HEK293 (cell line): ENCODE results near the gene CAMTA2.

Experiments
- FEZF1 ChIP-seq: fragments of 450-650 bp; formaldehyde crosslinking; IDR thresholded peaks from 2 replicates; pipeline ENCODE4 v1.5.1; 2016; ENCODE audit warnings: missing biosample characterization, missing genetic modification characterization
- GLI4 ChIP-seq: fragments of 450-650 bp; formaldehyde crosslinking; IDR thresholded peaks from 2 replicates; pipeline ENCODE4 v1.5.1; 2016; ENCODE audit warnings: missing biosample characterization, missing genetic modification characterization
- KLF9 ChIP-seq: fragments of 450-650 bp; formaldehyde crosslinking; IDR thresholded peaks from 2 replicates; pipeline ENCODE4 v1.5.1; 2016; ENCODE audit warnings: missing biosample characterization, missing genetic modification characterization, low read depth
- MYNN ChIP-seq: fragments of 450-650 bp; formaldehyde crosslinking; IDR thresholded peaks from 2 replicates; pipeline ENCODE4 v1.5.1; 2016; ENCODE audit warnings: missing biosample characterization, missing genetic modification characterization, borderline replicate concordance
- SCRT2 ChIP-seq: fragments of 450-650 bp; formaldehyde crosslinking; IDR thresholded peaks from 2 replicates; pipeline ENCODE4 v1.5.1; 2016; ENCODE audit warnings: missing biosample characterization, missing genetic modification characterization
- WT1 ChIP-seq: fragments of 450-650 bp; formaldehyde crosslinking; IDR thresholded peaks from 2 replicates; pipeline ENCODE4 v1.5.1; 2016; ENCODE audit warnings: missing biosample characterization, missing genetic modification characterization
- ZFHX2 ChIP-seq: fragments of 450-650 bp; formaldehyde crosslinking; conservative IDR thresholded peaks from 2 replicates; pipeline ENCODE4 v1.5.1; 2016; ENCODE audit warnings: missing biosample characterization, missing genetic modification characterization
- ZNF114 ChIP-seq: fragments of 450-650 bp; formaldehyde crosslinking; IDR thresholded peaks from 2 replicates; pipeline ENCODE4 v1.5.0; 2017; ENCODE audit warnings: missing biosample characterization, missing genetic modification characterization
- ZNF132 ChIP-seq: fragments of 450-650 bp; formaldehyde crosslinking; IDR thresholded peaks from 2 replicates; pipeline ENCODE4 v1.5.1; 2017; ENCODE audit warnings: missing biosample characterization, missing genetic modification characterization, borderline replicate concordance
- ZNF146 ChIP-seq: fragments of 450-650 bp; formaldehyde crosslinking; IDR thresholded peaks from 2 replicates; pipeline ENCODE4 v1.5.1; 2016; ENCODE audit warnings: missing biosample characterization, missing genetic modification characterization
- ZNF221 ChIP-seq: fragments of 450-650 bp; formaldehyde crosslinking; IDR thresholded peaks from 2 replicates; pipeline ENCODE4 v1.5.1; 2017; ENCODE audit warnings: missing biosample characterization, missing genetic modification characterization, borderline replicate concordance
- ZNF311 ChIP-seq: fragments of 450-650 bp; formaldehyde crosslinking; IDR thresholded peaks from 2 replicates; pipeline ENCODE4 v1.5.1; 2017; ENCODE audit warnings: missing biosample characterization, missing genetic modification characterization, borderline replicate concordance
- ZNF324 ChIP-seq: fragments of 450-650 bp; formaldehyde crosslinking; IDR thresholded peaks from 2 replicates; pipeline ENCODE4 v1.5.1; 2016; ENCODE audit warnings: missing biosample characterization, missing genetic modification characterization
- ZNF48 ChIP-seq: fragments of 450-650 bp; formaldehyde crosslinking; IDR thresholded peaks from 2 replicates; pipeline ENCODE4 v1.5.1; 2016; ENCODE audit warnings: missing biosample characterization, missing genetic modification characterization
- ZNF510 ChIP-seq: fragments of 450-650 bp; formaldehyde crosslinking; IDR thresholded peaks from 2 replicates; pipeline ENCODE4 v1.5.1; 2018; ENCODE audit warnings: mild to moderate bottlenecking, missing genetic modification characterization, missing biosample characterization; ENCODE audit not compliant: insufficient replicate concordance
- ZNF600 ChIP-seq: fragments of 450-650 bp; formaldehyde crosslinking; IDR thresholded peaks from 2 replicates; pipeline ENCODE4 v1.5.1; 2016; ENCODE audit warnings: missing biosample characterization, missing genetic modification characterization
- ZNF621 ChIP-seq: fragments of 450-650 bp; formaldehyde crosslinking; IDR thresholded peaks from 2 replicates; pipeline ENCODE4 v1.5.1; 2017; ENCODE audit warnings: missing biosample characterization, missing genetic modification characterization
- ZNF654 ChIP-seq: fragments of 450-650 bp; formaldehyde crosslinking; IDR thresholded peaks from 2 replicates; pipeline ENCODE4 v1.5.1; 2016; ENCODE audit warnings: low read depth, missing biosample characterization, missing genetic modification characterization
- ZNF660 ChIP-seq: fragments of 450-650 bp; IDR thresholded peaks from 2 replicates; pipeline ENCODE4 v1.5.1; 2018; ENCODE audit warnings: missing biosample characterization, mild to moderate bottlenecking, missing genetic modification characterization
- ZNF701 ChIP-seq: fragments of 450-650 bp; formaldehyde crosslinking; IDR thresholded peaks from 2 replicates; pipeline ENCODE4 v1.5.1; 2016; ENCODE audit warnings: missing biosample characterization, missing genetic modification characterization
- ZNF843 ChIP-seq: fragments of 450-650 bp; formaldehyde crosslinking; IDR thresholded peaks from 2 replicates; pipeline ENCODE4 v1.5.1; 2016; ENCODE audit warnings: missing biosample characterization, missing genetic modification characterization
- ZSCAN30 ChIP-seq: fragments of 450-650 bp; IDR thresholded peaks from 2 replicates; pipeline ENCODE4 v1.5.1; 2018; ENCODE audit warnings: missing biosample characterization, mild to moderate bottlenecking, missing genetic modification characterization, moderate library complexity
- TF ChIP-seq, protein P1 (sequence below): fragments of 450-650 bp; formaldehyde crosslinking; IDR thresholded peaks from 2 replicates; pipeline ENCODE4 v1.5.1; 2016; ENCODE audit warnings: missing biosample characterization, missing genetic modification characterization
- TF ChIP-seq, protein P2 (sequence below): fragments of 450-650 bp; formaldehyde crosslinking; IDR thresholded peaks from 2 replicates; pipeline ENCODE4 v1.5.1; 2016; ENCODE audit warnings: missing biosample characterization, missing genetic modification characterization, low read depth
- TF ChIP-seq, protein P3 (sequence below): fragments of 450-650 bp; IDR thresholded peaks from 2 replicates; pipeline ENCODE4 v1.5.1; 2018; ENCODE audit warnings: missing biosample characterization, mild to moderate bottlenecking, missing genetic modification characterization
- TF ChIP-seq, protein P4 (sequence below): fragments of 450-650 bp; formaldehyde crosslinking; IDR thresholded peaks from 2 replicates; pipeline ENCODE4 v1.5.1; 2017; ENCODE audit warnings: missing biosample characterization, missing genetic modification characterization
- TF ChIP-seq, protein P5 (sequence below): fragments of 450-650 bp; formaldehyde crosslinking; IDR thresholded peaks from 2 replicates; pipeline ENCODE4 v1.5.1; 2016; ENCODE audit warnings: missing biosample characterization, missing genetic modification characterization
- TF ChIP-seq, protein P6 (sequence below): fragments of 450-650 bp; formaldehyde crosslinking; IDR thresholded peaks from 2 replicates; pipeline ENCODE4 v1.5.1; 2016; ENCODE audit warnings: missing biosample characterization, missing genetic modification characterization

CAMTA2 gene

DNA sequence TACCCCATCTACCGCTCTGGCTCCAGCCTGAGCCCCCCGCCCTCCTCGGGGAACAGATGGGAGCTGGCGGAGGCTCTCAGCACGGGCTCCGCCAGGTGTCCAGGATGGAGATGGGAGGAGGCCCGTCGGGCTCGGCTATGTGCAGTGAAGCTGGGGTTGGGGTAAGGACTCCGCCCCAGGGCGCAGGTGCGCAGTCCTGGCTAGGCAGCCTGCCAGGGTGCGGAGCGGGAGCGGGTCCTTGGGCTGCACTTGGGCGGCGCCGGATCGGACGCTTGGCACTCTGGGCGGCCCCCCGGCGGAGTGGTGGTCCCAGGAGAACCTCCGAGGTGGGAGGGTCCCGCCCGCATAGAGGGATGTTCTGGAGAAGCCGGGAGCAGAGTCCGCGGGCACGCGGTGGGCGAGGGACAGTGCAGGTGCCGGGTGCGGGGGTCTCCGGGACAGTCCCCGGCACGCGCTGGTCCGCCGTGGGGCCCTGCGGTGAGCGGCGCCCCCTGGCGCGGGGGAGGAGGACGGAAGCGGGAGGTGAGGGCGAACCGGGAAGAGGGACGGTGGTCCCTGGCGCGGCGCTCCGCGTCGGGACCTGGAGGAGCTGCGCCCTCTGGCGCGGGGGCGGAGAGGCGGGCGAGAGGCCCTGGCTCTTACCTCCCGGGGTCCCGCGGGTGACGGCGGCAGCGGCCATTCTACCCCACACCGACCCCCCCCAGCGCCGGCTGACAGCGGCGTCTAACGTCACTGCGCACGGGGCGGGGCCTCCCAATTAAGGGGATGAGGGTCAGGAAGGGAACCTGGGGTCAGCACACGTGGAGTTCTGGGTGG, at the start of gene CAMTA2 (continued):
- TF ChIP-seq, protein P1, sequence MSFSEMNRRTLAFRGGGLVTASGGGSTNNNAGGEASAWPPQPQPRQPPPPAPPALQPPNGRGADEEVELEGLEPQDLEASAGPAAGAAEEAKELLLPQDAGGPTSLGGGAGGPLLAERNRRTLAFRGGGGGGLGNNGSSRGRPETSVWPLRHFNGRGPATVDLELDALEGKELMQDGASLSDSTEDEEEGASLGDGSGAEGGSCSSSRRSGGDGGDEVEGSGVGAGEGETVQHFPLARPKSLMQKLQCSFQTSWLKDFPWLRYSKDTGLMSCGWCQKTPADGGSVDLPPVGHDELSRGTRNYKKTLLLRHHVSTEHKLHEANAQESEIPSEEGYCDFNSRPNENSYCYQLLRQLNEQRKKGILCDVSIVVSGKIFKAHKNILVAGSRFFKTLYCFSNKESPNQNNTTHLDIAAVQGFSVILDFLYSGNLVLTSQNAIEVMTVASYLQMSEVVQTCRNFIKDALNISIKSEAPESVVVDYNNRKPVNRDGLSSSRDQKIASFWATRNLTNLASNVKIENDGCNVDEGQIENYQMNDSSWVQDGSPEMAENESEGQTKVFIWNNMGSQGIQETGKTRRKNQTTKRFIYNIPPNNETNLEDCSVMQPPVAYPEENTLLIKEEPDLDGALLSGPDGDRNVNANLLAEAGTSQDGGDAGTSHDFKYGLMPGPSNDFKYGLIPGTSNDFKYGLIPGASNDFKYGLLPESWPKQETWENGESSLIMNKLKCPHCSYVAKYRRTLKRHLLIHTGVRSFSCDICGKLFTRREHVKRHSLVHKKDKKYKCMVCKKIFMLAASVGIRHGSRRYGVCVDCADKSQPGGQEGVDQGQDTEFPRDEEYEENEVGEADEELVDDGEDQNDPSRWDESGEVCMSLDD (tag by site-specific recombination): peak; percentile 93
- TF ChIP-seq ZNF48 (tag by site-specific recombination): no peak
- TF ChIP-seq ZNF324 (tag by site-specific recombination): peak; percentile 61; the same call in 1 of the 2 replicates
- TF ChIP-seq, protein P2, sequence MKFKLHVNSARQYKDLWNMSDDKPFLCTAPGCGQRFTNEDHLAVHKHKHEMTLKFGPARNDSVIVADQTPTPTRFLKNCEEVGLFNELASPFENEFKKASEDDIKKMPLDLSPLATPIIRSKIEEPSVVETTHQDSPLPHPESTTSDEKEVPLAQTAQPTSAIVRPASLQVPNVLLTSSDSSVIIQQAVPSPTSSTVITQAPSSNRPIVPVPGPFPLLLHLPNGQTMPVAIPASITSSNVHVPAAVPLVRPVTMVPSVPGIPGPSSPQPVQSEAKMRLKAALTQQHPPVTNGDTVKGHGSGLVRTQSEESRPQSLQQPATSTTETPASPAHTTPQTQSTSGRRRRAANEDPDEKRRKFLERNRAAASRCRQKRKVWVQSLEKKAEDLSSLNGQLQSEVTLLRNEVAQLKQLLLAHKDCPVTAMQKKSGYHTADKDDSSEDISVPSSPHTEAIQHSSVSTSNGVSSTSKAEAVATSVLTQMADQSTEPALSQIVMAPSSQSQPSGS: no peak
- peak; percentile 89 for TF ChIP-seq ZNF600 (tag by site-specific recombination)
- TF ChIP-seq, protein P3, sequence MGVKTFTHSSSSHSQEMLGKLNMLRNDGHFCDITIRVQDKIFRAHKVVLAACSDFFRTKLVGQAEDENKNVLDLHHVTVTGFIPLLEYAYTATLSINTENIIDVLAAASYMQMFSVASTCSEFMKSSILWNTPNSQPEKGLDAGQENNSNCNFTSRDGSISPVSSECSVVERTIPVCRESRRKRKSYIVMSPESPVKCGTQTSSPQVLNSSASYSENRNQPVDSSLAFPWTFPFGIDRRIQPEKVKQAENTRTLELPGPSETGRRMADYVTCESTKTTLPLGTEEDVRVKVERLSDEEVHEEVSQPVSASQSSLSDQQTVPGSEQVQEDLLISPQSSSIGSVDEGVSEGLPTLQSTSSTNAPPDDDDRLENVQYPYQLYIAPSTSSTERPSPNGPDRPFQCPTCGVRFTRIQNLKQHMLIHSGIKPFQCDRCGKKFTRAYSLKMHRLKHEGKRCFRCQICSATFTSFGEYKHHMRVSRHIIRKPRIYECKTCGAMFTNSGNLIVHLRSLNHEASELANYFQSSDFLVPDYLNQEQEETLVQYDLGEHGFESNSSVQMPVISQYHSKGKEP: peak; percentile 43; the same call in 1 of the 2 replicates
- no peak for TF ChIP-seq MYNN
- TF ChIP-seq ZNF701: no peak
- peak; percentile 86 for TF ChIP-seq ZSCAN30 (tag by site-specific recombination)
- no peak; the same call in 1 of the 2 replicates for TF ChIP-seq WT1
- TF ChIP-seq, protein P4, sequence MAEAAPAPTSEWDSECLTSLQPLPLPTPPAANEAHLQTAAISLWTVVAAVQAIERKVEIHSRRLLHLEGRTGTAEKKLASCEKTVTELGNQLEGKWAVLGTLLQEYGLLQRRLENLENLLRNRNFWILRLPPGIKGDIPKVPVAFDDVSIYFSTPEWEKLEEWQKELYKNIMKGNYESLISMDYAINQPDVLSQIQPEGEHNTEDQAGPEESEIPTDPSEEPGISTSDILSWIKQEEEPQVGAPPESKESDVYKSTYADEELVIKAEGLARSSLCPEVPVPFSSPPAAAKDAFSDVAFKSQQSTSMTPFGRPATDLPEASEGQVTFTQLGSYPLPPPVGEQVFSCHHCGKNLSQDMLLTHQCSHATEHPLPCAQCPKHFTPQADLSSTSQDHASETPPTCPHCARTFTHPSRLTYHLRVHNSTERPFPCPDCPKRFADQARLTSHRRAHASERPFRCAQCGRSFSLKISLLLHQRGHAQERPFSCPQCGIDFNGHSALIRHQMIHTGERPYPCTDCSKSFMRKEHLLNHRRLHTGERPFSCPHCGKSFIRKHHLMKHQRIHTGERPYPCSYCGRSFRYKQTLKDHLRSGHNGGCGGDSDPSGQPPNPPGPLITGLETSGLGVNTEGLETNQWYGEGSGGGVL (tag by site-specific recombination): peak; percentile 90
- TF ChIP-seq ZNF843: peak; percentile 59; the same call in 1 of the 2 replicates
- TF ChIP-seq, protein P5, sequence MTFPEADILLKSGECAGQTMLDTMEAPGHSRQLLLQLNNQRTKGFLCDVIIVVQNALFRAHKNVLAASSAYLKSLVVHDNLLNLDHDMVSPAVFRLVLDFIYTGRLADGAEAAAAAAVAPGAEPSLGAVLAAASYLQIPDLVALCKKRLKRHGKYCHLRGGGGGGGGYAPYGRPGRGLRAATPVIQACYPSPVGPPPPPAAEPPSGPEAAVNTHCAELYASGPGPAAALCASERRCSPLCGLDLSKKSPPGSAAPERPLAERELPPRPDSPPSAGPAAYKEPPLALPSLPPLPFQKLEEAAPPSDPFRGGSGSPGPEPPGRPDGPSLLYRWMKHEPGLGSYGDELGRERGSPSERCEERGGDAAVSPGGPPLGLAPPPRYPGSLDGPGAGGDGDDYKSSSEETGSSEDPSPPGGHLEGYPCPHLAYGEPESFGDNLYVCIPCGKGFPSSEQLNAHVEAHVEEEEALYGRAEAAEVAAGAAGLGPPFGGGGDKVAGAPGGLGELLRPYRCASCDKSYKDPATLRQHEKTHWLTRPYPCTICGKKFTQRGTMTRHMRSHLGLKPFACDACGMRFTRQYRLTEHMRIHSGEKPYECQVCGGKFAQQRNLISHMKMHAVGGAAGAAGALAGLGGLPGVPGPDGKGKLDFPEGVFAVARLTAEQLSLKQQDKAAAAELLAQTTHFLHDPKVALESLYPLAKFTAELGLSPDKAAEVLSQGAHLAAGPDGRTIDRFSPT (tag by site-specific recombination): peak; percentile 96
- 0 out of 2 replicates have a peak, but pooled peaks have one; percentile 43 for TF ChIP-seq GLI4 (tag by site-specific recombination)
- TF ChIP-seq SCRT2 (tag by site-specific recombination): no peak
- peak; percentile 87 for TF ChIP-seq ZNF660 (tag by site-specific recombination)
- TF ChIP-seq ZNF114: no peak
- TF ChIP-seq, protein P6, sequence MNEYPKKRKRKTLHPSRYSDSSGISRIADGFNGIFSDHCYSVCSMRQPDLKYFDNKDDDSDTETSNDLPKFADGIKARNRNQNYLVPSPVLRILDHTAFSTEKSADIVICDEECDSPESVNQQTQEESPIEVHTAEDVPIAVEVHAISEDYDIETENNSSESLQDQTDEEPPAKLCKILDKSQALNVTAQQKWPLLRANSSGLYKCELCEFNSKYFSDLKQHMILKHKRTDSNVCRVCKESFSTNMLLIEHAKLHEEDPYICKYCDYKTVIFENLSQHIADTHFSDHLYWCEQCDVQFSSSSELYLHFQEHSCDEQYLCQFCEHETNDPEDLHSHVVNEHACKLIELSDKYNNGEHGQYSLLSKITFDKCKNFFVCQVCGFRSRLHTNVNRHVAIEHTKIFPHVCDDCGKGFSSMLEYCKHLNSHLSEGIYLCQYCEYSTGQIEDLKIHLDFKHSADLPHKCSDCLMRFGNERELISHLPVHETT: no peak
- no peak for TF ChIP-seq ZNF510 (tag by site-specific recombination)
- TF ChIP-seq FEZF1 (tag by site-specific recombination): peak; percentile 14; the same call in 1 of the 2 replicates
- peak; percentile 92 for TF ChIP-seq ZFHX2 (tag by site-specific recombination)
- no peak for TF ChIP-seq ZNF654 (tag by site-specific recombination)
- 0 out of 2 replicates have a peak, but pooled peaks have one; percentile 57 for TF ChIP-seq ZNF221 (tag by site-specific recombination)
- no peak for TF ChIP-seq ZNF621 (tag by site-specific recombination)
- no peak for TF ChIP-seq ZNF132
- TF ChIP-seq KLF9 (tag by site-specific recombination): peak; percentile 65; the same call in 1 of the 2 replicates
- no peak for TF ChIP-seq ZNF311 (tag by site-specific recombination)
- peak; percentile 17; the same call in 1 of the 2 replicates for TF ChIP-seq ZNF146 (tag by site-specific recombination)
